OCI-LY3 (cell line): ENCODE measurements around the gene FER1L5.

ENCODE experiments used
- H2AFZ ChIP-seq: fragments of 200-600, 300-600 bp; shearing (Covaris generic); 2 replicates; pipeline ENCODE4 v1.6.0; 2014; ENCODE audit warnings: antibody characterized with exemption, low read depth, low read length
- H3K27ac ChIP-seq: fragments of 200-600, 300-600 bp; sonication (generic); 2 replicates; pipeline ENCODE4 v1.5.1; 2014; ENCODE audit warnings: mild to moderate bottlenecking, low read length, moderate library complexity, mixed read lengths
- H3K27me3 ChIP-seq: fragments of 200-600, 300-600 bp; sonication (generic); 2 replicates; pipeline ENCODE4 v1.6.1; 2014; ENCODE audit warnings: low read depth, low read length, mixed read lengths
- H3K36me3 ChIP-seq: fragments of 200-600, 300-600 bp; sonication (generic); replicated peaks from 2 replicates; pipeline ENCODE3; 2014; ENCODE audit warnings: low read depth, low read length, mixed read lengths
- H3K4me1 ChIP-seq: fragments of 300-600, 200-600 bp; sonication (generic); 2 replicates; pipeline ENCODE4 v1.6.1; 2014; ENCODE audit warnings: low read length, mixed read lengths
- H3K4me2 ChIP-seq: fragments of 200-600, 300-600 bp; sonication (generic); 2 replicates; pipeline ENCODE4 v1.6.1; 2014; ENCODE audit warnings: low read length, mixed read lengths
- H3K4me3 ChIP-seq: fragments of 300-600, 200-600 bp; sonication (generic); 2 replicates; pipeline ENCODE4 v1.5.1; 2014; ENCODE audit warnings: antibody characterized with exemption, mild to moderate bottlenecking, low read length, moderate library complexity
- H3K79me2 ChIP-seq: fragments of 300-600, 200-600 bp; shearing (Covaris generic); 2 replicates; pipeline ENCODE4 v1.6.1; 2014; ENCODE audit warnings: mild to moderate bottlenecking, low read length, mixed read lengths
- H3K9ac ChIP-seq: fragments of 300-600, 200-600 bp; shearing (Covaris generic); 2 replicates; pipeline ENCODE4 v1.6.0; 2014; ENCODE audit warnings: mild to moderate bottlenecking, low read length, moderate library complexity
- H3K9me3 ChIP-seq: fragments of 200-600, 300-600 bp; shearing (Covaris generic); 2 replicates; pipeline ENCODE4 v1.6.1; 2014; ENCODE audit warnings: low read length, mixed read lengths; ENCODE audit not compliant: insufficient read depth
- H4K20me1 ChIP-seq: fragments of 200-600, 300-600 bp; sonication (generic); 2 replicates; pipeline ENCODE4 v1.6.1; 2016; ENCODE audit warnings: low read length, mixed read lengths; ENCODE audit not compliant: insufficient read depth
- EZH2phosphoT487 ChIP-seq: fragments of 200-600 bp; shearing (Covaris generic); IDR thresholded peaks from 2 replicates; pipeline ENCODE4 v1.6.1; 2018; ENCODE audit warnings: antibody characterized with exemption, mixed run types, low read depth
- TF ChIP-seq, protein P1 (sequence below): fragments of 200-600, 300-600 bp; sonication (generic); IDR thresholded peaks from 2 replicates; pipeline ENCODE4 v1.5.1; 2014; ENCODE audit warnings: antibody characterized with exemption, low read length, low read depth

The FER1L5 gene

DNA sequence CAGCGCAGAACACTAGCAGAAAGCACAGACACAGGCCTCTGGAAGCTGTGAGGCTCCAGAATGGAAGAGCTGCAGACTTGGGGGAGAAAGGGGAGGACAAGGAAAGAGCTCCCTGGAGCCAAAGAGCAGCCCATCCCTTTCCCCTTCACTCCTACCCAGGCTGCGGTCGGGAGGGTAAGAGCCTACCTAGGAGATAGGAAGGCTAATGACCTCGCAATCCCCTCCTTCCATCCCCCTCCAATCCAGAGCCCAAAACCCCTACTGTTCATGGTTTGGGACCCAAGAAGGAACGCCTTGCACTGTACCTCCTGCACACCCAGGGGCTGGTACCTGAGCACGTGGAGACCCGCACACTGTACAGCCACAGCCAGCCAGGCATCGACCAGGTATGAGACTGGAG lies 57.5 kb downstream of the FER1L5 start:
- no peaks in the 10 kb centered on the region for H3K27me3 ChIP-seq
- no peak overlapping the region for H3K9ac ChIP-seq
- no peak overlapping the region for H3K27ac ChIP-seq
- no peaks in the 10 kb centered on the region for H3K9me3 ChIP-seq
- no peaks in the 10 kb centered on the region for H3K79me2 ChIP-seq
- H3K4me3 ChIP-seq = no peak overlapping the region
- TF ChIP-seq, protein P1, sequence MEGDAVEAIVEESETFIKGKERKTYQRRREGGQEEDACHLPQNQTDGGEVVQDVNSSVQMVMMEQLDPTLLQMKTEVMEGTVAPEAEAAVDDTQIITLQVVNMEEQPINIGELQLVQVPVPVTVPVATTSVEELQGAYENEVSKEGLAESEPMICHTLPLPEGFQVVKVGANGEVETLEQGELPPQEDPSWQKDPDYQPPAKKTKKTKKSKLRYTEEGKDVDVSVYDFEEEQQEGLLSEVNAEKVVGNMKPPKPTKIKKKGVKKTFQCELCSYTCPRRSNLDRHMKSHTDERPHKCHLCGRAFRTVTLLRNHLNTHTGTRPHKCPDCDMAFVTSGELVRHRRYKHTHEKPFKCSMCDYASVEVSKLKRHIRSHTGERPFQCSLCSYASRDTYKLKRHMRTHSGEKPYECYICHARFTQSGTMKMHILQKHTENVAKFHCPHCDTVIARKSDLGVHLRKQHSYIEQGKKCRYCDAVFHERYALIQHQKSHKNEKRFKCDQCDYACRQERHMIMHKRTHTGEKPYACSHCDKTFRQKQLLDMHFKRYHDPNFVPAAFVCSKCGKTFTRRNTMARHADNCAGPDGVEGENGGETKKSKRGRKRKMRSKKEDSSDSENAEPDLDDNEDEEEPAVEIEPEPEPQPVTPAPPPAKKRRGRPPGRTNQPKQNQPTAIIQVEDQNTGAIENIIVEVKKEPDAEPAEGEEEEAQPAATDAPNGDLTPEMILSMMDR = no peak
- no peak for TF ChIP-seq EZH2phosphoT487
- H4K20me1 ChIP-seq = no peaks in the 10 kb centered on the region; the same call in 1 of the 2 replicates
- H3K4me2 ChIP-seq = no peak overlapping the region
- no peaks in the 10 kb centered on the region for H3K36me3 ChIP-seq
- H3K4me1 ChIP-seq = no peaks in the 10 kb centered on the region
- no peak overlapping the region for H2AFZ ChIP-seq

GRCh38 chr2:96701636-96702035 lies 59.1 kb downstream of the FER1L5 start:
- Histone ChIP-seq H3K9me3 (no peaks in the 10 kb centered on the region), H3K36me3 (peaks cover 4% of the 10 kb centered on the region), H3K27ac (no peak overlapping the region), H3K4me3 (no peak overlapping the region), H3K9ac (no peak overlapping the region), H3K79me2 (no peaks in the 10 kb centered on the region), H3K4me1 (no peaks in the 10 kb centered on the region), H2AFZ (no peak overlapping the region), H3K27me3 (no peaks in the 10 kb centered on the region), H4K20me1 (no peaks in the 10 kb centered on the region; the same call in 1 of the 2 replicates), H3K4me2 (no peak overlapping the region)
- TF ChIP-seq, protein P1 = no peak
- TF ChIP-seq EZH2phosphoT487 = no peak

GRCh38 chr2:96702098-96702785 lies 59.7 kb downstream of the FER1L5 start:
- TF ChIP-seq, protein P1 = no peak
- TF ChIP-seq EZH2phosphoT487 = no peak
- Histone ChIP-seq H3K4me2 (no peak overlapping the region), H3K9me3 (no peaks in the 10 kb centered on the region), H3K27me3 (no peaks in the 10 kb centered on the region), H3K27ac (no peak overlapping the region), H2AFZ (no peak overlapping the region), H4K20me1 (no peaks in the 10 kb centered on the region; the same call in 1 of the 2 replicates), H3K9ac (no peak overlapping the region), H3K4me3 (no peak overlapping the region), H3K36me3 (peaks cover 4% of the 10 kb centered on the region), H3K79me2 (no peaks in the 10 kb centered on the region), H3K4me1 (no peaks in the 10 kb centered on the region)

- Histone ChIP-seq H3K9me3 (no peaks in the 10 kb centered on the region), H3K4me2 (no peak overlapping the region), H3K27me3 (no peaks in the 10 kb centered on the region), H3K27ac (no peak overlapping the region), H3K9ac (no peak overlapping the region), H4K20me1 (no peaks in the 10 kb centered on the region; the same call in 1 of the 2 replicates), H2AFZ (no peak overlapping the region), H3K79me2 (no peaks in the 10 kb centered on the region), H3K36me3 (peaks cover 4% of the 10 kb centered on the region), H3K4me3 (no peak overlapping the region), H3K4me1 (no peaks in the 10 kb centered on the region)
- TF ChIP-seq, protein P1 = no peak
- TF ChIP-seq EZH2phosphoT487 = no peak
Observed at GRCh38 chr2:96703021-96703751, 60.6 kb downstream of the FER1L5 start.
